Skeletal muscle tissue (tissue), 4 donors: ENCODE data around the gene ITFG1. TPM values are rescaled to one million over a fixed set of nuclear protein-coding genes. Genes with fewer than 3 reads are reported as not detected.
"Not testable (repeated sequence)": the region's sequence is repeated elsewhere in the genome, so short reads cannot be mapped to it uniquely, and the experiment has no call there.

Experiments used
- H3K27ac ChIP-seq: one replicate; pipeline ENCODE4 v1.7.0; 2013; ENCODE audit warnings: mild to moderate bottlenecking, low read depth, low read length, inconsistent platforms
- H3K27me3 ChIP-seq, 3 donors: one replicate each; pipeline ENCODE4 v1.7.0; 2013; ENCODE audit warnings: low read length in 3 of 3; ENCODE audit not compliant: control insufficient read depth in 3 of 3, insufficient read depth in 3 of 3
- H3K36me3 ChIP-seq, 3 donors: one replicate each; pipeline ENCODE4 v1.7.0; 2013; ENCODE audit warnings: low read length in 3 of 3; ENCODE audit not compliant: control insufficient read depth in 3 of 3, insufficient read depth in 3 of 3
- H3K4me1 ChIP-seq, 3 donors: one replicate each; pipeline ENCODE4 v1.7.0; 2013; ENCODE audit warnings: low read length in 3 of 3, mild to moderate bottlenecking in 3 of 3; ENCODE audit not compliant: control insufficient read depth in 3 of 3, insufficient read depth in 3 of 3
- H3K4me3 ChIP-seq, 3 donors: one replicate each; pipeline ENCODE4 v1.7.0; 2013; ENCODE audit warnings: low read length in 3 of 3
- H3K9ac ChIP-seq, 3 donors: one replicate each; pipeline ENCODE4 v1.7.0; 2013; ENCODE audit warnings: low read length in 3 of 3, mild to moderate bottlenecking in 3 of 3, moderate library complexity in 2 of 3, low read depth in 1 of 3
- H3K9me3 ChIP-seq, 3 donors: one replicate each; pipeline ENCODE4 v1.7.0; 2013; ENCODE audit warnings: low read length in 3 of 3; ENCODE audit not compliant: control insufficient read depth in 3 of 3
- total RNA-seq: library from RNA; depleted of rRNA; stranded (reverse); fragments of >200 nt; gene quantifications from one replicate; pipeline ENCODE4 v1.2.3, GENCODE V29; 2014
- donor health status: Osteomylitis.

The ITFG1 gene
- total RNA-seq, 1 donor from 2014 or later: 89.2 TPM

DNA sequence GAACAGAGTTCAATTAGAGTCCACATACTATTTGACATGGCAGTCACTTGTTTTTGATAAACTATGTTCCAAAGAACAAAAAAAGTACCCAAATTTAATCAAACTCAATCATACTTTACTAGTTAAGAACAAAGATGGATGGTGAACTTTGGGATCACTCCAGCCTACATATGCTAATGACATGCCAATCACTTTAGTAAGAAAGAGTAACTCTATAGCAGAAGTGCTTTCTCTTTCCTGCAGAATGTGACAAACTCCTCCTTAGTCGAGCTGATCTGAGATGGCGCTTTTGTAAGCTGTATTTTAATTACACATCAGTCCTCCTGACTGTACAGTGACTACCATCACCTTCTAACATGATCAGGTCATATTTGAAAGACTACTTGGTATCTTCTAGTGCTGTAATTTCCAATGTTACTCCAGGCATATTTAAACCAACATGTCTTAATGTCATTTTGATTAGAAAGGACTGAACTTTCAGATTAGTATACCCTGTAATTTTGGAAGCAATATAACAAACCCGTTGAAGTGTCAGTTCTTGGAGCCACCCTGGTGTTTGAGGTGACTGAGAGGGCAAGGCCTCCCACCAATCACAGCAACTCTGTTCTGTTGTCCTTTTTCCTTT lies 321.2 kb downstream of the ITFG1 start:
- H3K4me3 ChIP-seq: no peak overlapping the region
- no peaks in the 10 kb centered on the region for H3K36me3 ChIP-seq
- H3K9me3 ChIP-seq: no peaks in the 10 kb centered on the region
- H3K27ac ChIP-seq: no peak overlapping the region
- no peak overlapping the region for H3K9ac ChIP-seq
- H3K27me3 ChIP-seq: no peaks in the 10 kb centered on the region
- peaks cover 3 to 13% (median 3%) of the 10 kb centered on the region in 3 donors for H3K4me1 ChIP-seq

- H3K36me3 ChIP-seq, H3K9me3 ChIP-seq, H3K9ac ChIP-seq, H3K4me3 ChIP-seq, H3K4me1 ChIP-seq, H3K27ac ChIP-seq, H3K27me3 ChIP-seq: not testable (repeated sequence)
These were observed 322.9 kb downstream of the ITFG1 start for GRCh38 chr16:47137925-47138324.

GRCh38 chr16:47136099-47136842 lies 324.6 kb downstream of the ITFG1 start:
- Histone ChIP-seq H3K9me3 (no peaks in the 10 kb centered on the region), H3K4me1 (no peaks in the 10 kb centered on the region), H3K9ac (no peak overlapping the region), H3K4me3 (no peak overlapping the region), H3K36me3 (no peaks in the 10 kb centered on the region), H3K27ac (no peak overlapping the region), H3K27me3 (no peaks in the 10 kb centered on the region)

- Histone ChIP-seq H3K36me3 (no peaks in the 10 kb centered on the region), H3K4me1 (no peaks in the 10 kb centered on the region), H3K4me3 (no peak overlapping the region), H3K27me3 (no peaks in the 10 kb centered on the region), H3K9me3 (no peaks in the 10 kb centered on the region), H3K27ac (no peak overlapping the region), H3K9ac (no peak overlapping the region)
These were observed 326.3 kb downstream of the ITFG1 start for GRCh38 chr16:47134550-47134949.

DNA sequence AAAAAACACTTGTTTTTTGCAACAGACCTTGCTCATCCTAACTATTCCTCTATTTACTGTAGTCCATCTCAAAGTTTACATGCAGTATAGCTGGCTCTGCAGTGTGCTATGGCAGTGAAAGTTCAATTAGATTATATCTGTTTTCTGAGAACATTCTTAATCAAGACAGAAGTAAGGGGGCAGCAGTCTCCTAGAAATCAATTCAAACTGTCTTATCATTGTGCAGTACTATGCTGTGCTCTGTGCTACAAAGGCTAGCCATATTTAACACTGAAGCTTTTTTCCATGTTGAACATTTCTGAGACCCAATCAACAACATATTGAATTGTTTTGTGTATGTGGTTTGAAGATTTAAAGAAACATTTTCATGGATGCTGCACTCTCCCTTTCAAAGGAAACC lies 328.6 kb downstream of the ITFG1 start:
- no peak overlapping the region for H3K27ac ChIP-seq
- H3K27me3 ChIP-seq: no peaks in the 10 kb centered on the region
- no peaks in the 10 kb centered on the region for H3K36me3 ChIP-seq
- H3K9me3 ChIP-seq: no peaks in the 10 kb centered on the region
- H3K4me1 ChIP-seq: no peaks in the 10 kb centered on the region
- no peak overlapping the region for H3K4me3 ChIP-seq
- H3K9ac ChIP-seq: no peak overlapping the region

DNA sequence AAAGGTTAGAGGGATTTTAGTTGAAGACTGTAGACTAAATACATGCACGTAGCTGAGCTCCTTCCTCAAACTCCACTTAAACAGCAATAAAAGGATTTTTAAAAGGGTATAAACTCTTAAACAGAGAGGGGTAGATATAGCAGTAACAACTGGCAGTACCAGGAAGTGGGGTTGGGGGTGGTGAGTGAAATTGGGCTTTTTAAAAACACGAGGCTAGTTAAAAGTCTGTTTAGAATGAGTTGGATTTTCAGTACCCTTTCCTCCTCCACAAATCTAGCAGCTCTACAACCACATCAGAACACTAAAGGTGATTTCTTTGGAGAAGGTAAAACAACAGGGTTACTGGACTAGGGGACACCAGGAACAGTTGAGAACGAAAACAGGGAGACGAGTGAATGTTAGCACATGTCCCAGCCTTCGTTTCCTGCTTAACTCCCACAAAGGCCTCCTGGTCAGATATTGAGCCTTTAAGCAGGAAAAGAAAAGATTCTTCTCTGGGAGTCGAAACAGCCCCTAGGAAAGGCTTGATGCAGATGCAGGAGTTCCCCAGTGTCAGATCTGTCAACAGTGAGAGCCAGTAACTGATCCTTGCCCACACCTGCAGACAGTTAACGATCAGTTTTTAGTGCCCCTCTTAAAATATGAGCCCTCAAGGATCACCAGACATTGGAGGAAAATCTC lies 331.0 kb downstream of the ITFG1 start:
- Histone ChIP-seq H3K36me3 (no peaks in the 10 kb centered on the region), H3K4me3 (no peak overlapping the region), H3K27me3 (no peaks in the 10 kb centered on the region), H3K9me3 (no peaks in the 10 kb centered on the region), H3K4me1 (no peaks in the 10 kb centered on the region), H3K27ac (no peak overlapping the region), H3K9ac (no peak overlapping the region)

GRCh38 chr16:47127541-47127940 lies 333.3 kb downstream of the ITFG1 start:
- H3K9ac ChIP-seq: no peak overlapping the region

DNA sequence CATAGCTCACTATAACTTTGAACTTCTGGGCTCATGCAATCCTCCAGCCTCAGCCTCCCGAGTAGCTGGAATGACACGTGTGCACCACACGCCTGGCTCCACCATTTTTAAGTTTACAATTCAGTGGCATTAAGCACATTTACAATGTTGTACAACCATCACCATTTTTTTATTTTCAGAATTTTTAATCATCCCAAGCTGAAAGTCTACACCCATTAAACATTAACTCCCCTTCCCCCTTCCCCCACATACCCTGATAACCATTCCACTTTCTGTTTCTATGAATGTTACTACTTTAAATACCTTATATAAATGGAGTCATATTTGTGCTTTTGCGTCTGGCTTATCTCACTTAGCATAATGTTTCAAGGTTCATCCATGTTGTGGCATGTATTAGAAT lies 335.1 kb downstream of the ITFG1 start:
- Histone ChIP-seq H3K27me3 (no peaks in the 10 kb centered on the region), H3K9me3 (no peaks in the 10 kb centered on the region), H3K4me3 (no peak overlapping the region), H3K36me3 (no peaks in the 10 kb centered on the region), H3K27ac (no peak overlapping the region), H3K4me1 (no peaks in the 10 kb centered on the region), H3K9ac (no peak overlapping the region)

More at GRCh38 chr16:47127541-47127940, 333.3 kb downstream of the ITFG1 start:
- H3K27ac ChIP-seq: no peak overlapping the region
- H3K4me1 ChIP-seq: no peaks in the 10 kb centered on the region
- no peaks in the 10 kb centered on the region for H3K36me3 ChIP-seq
- no peak overlapping the region for H3K4me3 ChIP-seq
- H3K9me3 ChIP-seq: no peaks in the 10 kb centered on the region
- H3K27me3 ChIP-seq: no peaks in the 10 kb centered on the region

- Histone ChIP-seq H3K36me3 (no peaks in the 10 kb centered on the region), H3K27me3 (no peaks in the 10 kb centered on the region), H3K27ac (no peak overlapping the region), H3K9me3 (no peaks in the 10 kb centered on the region), H3K4me3 (no peak overlapping the region), H3K4me1 (no peaks in the 10 kb centered on the region), H3K9ac (no peak overlapping the region)
These were observed 347.7 kb downstream of the ITFG1 start for GRCh38 chr16:47113130-47113529.

GRCh38 chr16:47110939-47111338 lies 349.9 kb downstream of the ITFG1 start:
- no peak overlapping the region for H3K4me3 ChIP-seq
- no peaks in the 10 kb centered on the region for H3K27me3 ChIP-seq
- H3K4me1 ChIP-seq: no peaks in the 10 kb centered on the region
- H3K9ac ChIP-seq: no peak overlapping the region
- H3K9me3 ChIP-seq: no peaks in the 10 kb centered on the region
- H3K27ac ChIP-seq: no peak overlapping the region
- H3K36me3 ChIP-seq: no peaks in the 10 kb centered on the region
